ENCODE measurements around the gene SETD7.

GRCh38 chr4:139547979-139548378 lies 8.0 kb downstream of the SETD7 start:
- TF ChIP-seq CTCF (IDR thresholded peaks at IDR 0.05) (no peak), POLR2A (IDR thresholded peaks at IDR 0.05) (no peak)
